ENCODE results near the gene CREB3L2.

The CREB3L2 gene

GRCh38 chr7:137949416-137950262, 52.2 kb downstream of the CREB3L2 start:
- DNase-seq: no peak

DNA sequence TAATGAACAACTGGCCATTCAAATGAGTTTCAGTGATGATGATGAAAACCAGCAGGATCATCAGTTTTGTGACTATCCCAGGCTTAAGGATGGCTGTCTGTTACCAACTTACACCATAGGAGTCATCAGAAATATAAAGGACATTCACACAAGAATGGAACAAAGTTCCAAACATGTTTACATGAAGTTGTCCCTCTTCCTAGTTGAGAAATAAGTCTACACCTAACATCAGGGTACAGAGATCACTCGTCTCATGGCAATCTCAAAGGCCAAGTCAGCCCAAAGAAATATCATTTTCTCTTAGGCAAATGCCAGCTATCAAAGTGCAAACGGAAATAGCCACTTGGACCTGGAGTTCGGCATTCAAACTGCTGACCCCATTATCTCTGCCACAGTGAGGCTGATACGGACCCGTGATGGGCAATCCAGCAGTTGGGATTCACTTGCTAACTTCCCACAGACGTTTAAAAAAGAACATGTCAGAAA, 53.0 kb downstream of the CREB3L2 start:
- DNase-seq: no peak

- DNase-seq: no peak
Measured at GRCh38 chr7:137948083-137948844, 53.6 kb downstream of the CREB3L2 start.

- no peak for DNase-seq
Measured at GRCh38 chr7:137947046-137947445, 54.8 kb downstream of the CREB3L2 start.

- DNase-seq: no peak
Measured at GRCh38 chr7:137946011-137946410, 55.9 kb downstream of the CREB3L2 start.

- DNase-seq: no peak
Measured at GRCh38 chr7:137944168-137944567, 57.7 kb downstream of the CREB3L2 start.

DNA sequence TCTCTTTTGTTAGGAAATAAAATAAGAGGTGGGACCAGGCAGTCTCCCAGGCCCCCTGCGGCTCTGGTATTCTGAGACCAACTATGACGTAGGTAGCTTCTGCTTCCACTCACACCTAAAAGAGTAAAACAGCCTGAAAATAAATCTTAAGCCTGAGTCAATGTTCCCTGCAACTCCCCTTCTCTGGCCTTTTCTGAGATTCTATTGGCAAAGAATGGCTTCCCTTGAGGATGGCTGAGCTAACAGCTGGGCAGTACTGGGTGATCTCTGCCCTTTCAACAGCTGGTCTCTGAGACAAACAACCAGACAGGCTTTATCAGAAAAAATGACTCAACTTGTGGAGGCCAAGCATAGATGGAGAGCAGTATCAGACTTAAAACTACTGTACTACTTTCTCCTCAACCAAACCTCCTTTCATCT, 58.7 kb downstream of the CREB3L2 start:
- DNase-seq: no peak

DNA sequence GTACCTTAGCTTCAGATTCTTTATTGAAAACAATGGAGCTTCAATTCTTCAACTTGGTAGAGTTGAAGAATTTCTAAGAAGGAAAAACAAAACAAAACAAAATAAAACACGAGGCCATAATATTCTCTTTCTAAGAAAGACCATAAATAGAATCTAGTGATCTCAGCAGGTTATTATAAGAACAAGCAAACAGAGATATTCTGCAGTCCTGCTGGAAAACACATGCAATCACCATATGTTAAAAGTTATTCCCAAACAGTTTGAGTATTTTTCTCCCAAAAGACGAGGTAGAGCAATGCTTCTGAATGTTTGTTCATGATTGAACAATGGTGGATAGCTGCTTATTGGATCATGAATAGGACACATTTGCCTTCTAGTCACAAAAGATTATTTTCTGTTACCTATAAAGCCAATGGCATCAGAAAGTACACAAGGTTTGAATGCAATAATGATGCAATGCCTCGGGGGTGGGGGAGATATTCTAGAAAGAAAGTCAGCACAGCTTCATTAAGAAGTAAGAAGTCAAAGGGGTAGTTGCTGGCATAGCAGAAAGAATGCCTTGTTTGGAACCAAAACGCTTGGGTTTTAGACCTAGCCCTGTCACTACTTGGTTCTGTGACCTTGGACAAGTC, 59.3 kb downstream of the CREB3L2 start:
- no peak for DNase-seq

GRCh38 chr7:137940656-137941518, 61.0 kb downstream of the CREB3L2 start:
- DNase-seq: no peak

- DNase-seq: no peak
Measured at GRCh38 chr7:137940218-137940617, 61.7 kb downstream of the CREB3L2 start.

GRCh38 chr7:137937202-137937560, 64.7 kb downstream of the CREB3L2 start:
- no peak for DNase-seq

- DNase-seq: no peak
Measured at GRCh38 chr7:137936509-137937201, 65.2 kb downstream of the CREB3L2 start.

DNA sequence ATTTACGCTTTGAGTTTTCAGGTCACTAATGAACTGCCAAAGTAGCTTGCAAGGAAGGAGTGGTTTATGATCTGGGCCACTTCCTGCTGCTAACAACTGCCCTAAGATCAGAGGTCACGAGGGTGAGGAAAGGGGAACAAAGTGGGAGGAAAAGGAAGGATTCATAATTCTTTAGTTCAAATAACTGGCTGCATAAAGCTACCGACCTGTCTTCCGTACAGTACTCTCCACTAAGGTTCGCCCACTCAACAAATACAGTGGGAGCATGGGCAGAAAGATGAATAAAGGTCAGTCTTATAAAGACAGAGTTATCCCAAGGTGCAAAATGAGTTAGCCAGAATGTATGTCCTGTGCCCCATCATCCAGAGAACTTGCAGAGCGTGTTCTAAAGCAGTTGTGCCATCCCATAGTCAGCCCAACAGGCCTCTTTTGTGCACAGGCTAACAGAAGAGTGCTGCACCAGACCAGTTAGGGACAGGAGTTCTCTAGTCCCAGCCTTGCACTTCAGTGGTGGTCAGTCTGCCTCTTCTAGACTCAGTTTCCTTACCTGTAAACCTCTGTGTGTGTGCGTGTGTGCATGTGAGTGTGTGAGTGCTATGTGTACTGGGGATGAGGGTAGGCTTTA, 65.9 kb downstream of the CREB3L2 start:
- no peak for DNase-seq

DNA sequence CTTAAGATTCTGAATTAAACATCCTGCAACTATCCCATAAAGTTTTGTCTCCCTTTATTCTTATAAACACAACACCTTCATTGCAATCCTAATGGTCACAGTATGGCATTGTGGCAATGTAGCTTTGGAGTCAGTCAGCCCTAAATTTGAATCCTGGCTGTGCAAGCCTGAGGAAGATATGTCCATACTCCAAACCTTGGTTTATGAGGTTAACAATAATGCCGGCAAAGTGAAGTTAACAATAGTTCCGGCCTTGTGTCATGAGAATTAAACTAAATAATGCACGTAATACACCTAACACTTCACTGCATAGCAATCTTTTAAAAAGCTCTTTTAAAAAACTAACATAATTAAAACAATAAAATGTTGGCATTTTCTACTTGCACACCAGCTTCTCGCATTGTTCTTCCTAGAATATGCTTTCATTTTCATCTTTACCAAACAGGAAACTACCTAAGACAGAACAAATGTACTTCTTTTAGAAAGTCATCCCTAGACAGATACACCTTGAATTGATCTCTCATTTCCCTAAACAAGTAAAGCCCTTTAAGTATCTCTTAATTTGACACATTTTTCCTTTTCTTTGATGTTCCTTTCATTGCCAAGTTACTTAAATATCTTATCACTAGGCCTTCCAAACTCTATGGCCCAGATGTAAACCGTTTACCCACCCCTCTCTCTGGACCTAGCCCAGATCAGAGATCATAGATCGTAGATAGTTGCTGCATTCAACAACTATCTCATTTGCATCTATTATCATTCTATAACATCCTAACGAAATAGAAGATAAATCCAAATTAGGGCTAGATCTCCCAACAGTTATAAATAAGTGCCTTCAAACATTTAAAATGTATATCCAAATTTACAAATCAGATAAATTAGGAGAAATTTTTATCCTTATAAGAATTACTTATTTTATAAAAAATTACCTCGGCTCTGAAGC, 66.7 kb downstream of the CREB3L2 start:
- DNase-seq: no peak

- no peak for DNase-seq
Measured at GRCh38 chr7:137934176-137934826, 67.6 kb downstream of the CREB3L2 start.

GRCh38 chr7:137933270-137934017, 68.4 kb downstream of the CREB3L2 start:
- DNase-seq: no peak

DNA sequence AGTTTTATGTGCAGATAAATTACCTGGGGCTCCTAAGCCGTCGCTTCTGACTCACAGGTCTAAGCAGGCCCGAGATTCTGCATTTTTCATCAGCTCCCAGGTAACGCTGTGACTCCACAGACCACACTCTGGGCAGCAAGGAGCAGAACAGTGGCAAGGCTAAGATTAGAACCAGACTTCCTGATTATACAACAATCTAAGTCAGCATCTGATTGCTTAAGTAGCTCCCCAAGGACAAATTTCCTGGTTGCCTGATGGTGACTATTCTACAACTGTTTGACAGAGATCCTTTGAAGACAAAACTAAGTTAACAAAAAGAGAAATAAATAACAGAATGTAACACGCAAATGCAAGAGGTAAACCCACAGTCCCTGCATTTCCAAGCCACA, 69.0 kb downstream of the CREB3L2 start:
- no peak for DNase-seq

- no peak for DNase-seq
Measured at GRCh38 chr7:137931823-137932222, 70.1 kb downstream of the CREB3L2 start.

DNA sequence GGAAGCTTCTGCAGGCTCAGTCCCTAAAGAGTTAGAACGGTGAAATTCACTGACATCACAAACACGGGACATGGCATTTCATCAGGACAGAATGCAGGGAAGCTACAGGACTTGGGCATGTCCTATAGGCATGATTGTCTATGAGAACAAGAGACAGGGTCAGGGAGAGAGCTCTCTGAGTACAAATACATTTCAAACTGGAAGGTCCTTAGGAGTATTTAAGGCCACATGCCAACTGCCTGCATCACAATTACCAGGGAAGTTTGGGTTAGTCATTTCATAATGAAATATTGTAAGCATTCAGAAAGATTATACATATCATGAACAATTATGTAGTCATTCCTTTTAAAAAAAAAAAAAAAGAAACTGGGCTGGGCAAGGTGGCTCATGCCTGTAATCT, 71.3 kb downstream of the CREB3L2 start:
- DNase-seq: no peak

All from DMS153 (cell line).